WTC11 (cell line): Measurements from ENCODE around the gene ROMO1.

ENCODE experiments used
- CBFB ChIP-seq: sonication (generic); formaldehyde crosslinking; IDR thresholded peaks from 2 replicates; pipeline ENCODE4 v1.8.1; 2022; ENCODE audit warnings: mild to moderate bottlenecking, low read depth, missing genetic modification reagents
- CTCF ChIP-seq: fragments of 200-600 bp; IDR thresholded peaks from 2 replicates; pipeline ENCODE4 v1.8.0; 2022; ENCODE audit warnings: antibody characterized with exemption
- ESRRA ChIP-seq: sonication (generic); formaldehyde crosslinking; IDR thresholded peaks from 2 replicates; pipeline ENCODE4 v1.8.1; 2022; ENCODE audit warnings: mild to moderate bottlenecking, missing genetic modification reagents, borderline replicate concordance
- HMGXB4 ChIP-seq: sonication (generic); formaldehyde crosslinking; IDR thresholded peaks from 2 replicates; pipeline ENCODE4 v1.8.1; 2023; ENCODE audit warnings: mild to moderate bottlenecking, moderate library complexity, missing genetic modification reagents
- MAX ChIP-seq: sonication (generic); formaldehyde crosslinking; IDR thresholded peaks from 2 replicates; pipeline ENCODE4 v1.8.0; 2022; ENCODE audit warnings: mild to moderate bottlenecking, missing genetic modification reagents
- NFE2L1 ChIP-seq: sonication (generic); formaldehyde crosslinking; IDR thresholded peaks from 2 replicates; pipeline ENCODE4 v1.8.1; 2023; ENCODE audit warnings: missing genetic modification reagents
- TEAD4 ChIP-seq: sonication (generic); formaldehyde crosslinking; IDR thresholded peaks from 2 replicates; pipeline ENCODE4 v1.8.0; 2022; ENCODE audit warnings: mild to moderate bottlenecking, missing genetic modification reagents
- ZNF138 ChIP-seq: sonication (generic); formaldehyde crosslinking; conservative IDR thresholded peaks from 2 replicates; pipeline ENCODE4 v1.8.1; 2022; ENCODE audit warnings: mild to moderate bottlenecking, moderate library complexity, missing genetic modification reagents
- ZNF512 ChIP-seq: sonication (generic); formaldehyde crosslinking; IDR thresholded peaks from 2 replicates; pipeline ENCODE4 v1.8.1; 2022; ENCODE audit warnings: missing genetic modification reagents, borderline replicate concordance

GRCh38 chr20:35732644-35732982, 33.4 kb downstream of the ROMO1 start:
- no peak for TF ChIP-seq CTCF
- no peak for TF ChIP-seq ESRRA
- TF ChIP-seq HMGXB4 (CRISPR knock-in tag): no peak
- TF ChIP-seq NFE2L1 (CRISPR knock-in tag): no peak
- no peak for TF ChIP-seq MAX (CRISPR knock-in tag)
- TF ChIP-seq ZNF138 (CRISPR knock-in tag): no peak
- no peak for TF ChIP-seq ZNF512 (CRISPR knock-in tag)
- TF ChIP-seq CBFB: no peak
- TF ChIP-seq TEAD4 (CRISPR knock-in tag): no peak
